ENCODE data around the gene DUS2.
A peak's percentile ranks its signal among the peaks of the same experiment; 100 is the strongest.
"Not testable (repeated sequence)": the region's sequence is repeated elsewhere in the genome, so short reads cannot be mapped to it uniquely, and the experiment has no call there.

Gene DUS2

DNA sequence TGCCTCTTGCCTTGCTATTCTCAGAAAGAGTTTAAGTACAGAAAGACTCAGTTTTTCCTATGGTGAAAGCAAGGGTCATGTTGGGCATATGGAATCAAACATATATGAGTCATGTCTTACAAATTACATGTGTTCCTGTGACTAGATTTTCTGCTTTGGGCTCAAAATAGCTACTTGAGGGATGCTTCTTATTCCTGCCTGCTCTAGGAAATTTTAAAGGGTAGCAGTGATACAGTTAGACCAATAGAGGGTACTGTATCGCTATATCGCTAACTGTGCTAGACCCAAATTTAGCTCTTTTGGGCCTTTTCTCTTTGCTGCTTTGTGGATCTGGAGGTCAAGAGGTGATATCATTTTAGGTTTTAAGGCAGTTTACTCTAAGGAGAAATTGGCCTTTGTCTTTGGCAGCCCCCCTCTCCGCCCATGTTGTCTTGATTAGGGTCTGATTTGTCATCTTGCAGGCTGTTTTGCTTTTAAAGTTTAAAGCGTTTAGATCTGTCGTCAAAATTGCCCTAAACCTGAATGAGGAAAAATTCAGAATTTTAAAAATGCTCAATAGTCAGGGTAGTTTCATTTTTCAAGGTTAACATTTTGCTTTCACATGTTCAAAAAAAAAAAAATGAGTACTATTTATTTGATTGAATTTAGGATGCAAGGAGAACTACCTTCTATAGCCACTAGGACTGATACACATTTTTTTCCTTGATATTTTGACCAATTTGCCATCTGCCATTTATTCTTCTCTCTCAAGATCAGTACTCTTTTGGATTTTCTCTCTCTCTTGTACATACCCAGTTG is 70.9 kb downstream of the DUS2 start:
- no peak for DNase-seq

DNA sequence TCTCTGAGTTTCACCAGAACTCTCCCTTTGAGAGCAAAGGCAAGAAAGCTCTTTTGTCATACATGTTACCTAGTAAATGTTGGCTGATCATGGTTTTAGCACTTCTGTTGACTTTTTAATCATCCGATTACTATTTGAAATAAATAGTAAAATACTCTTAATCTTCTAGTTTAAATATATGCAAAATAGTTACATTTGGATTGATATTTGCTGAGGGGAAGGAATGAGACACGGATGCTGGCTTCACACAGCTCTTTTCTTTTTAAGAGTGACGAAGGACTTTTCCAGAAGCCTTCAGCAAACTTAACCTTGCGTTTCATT is 71.5 kb downstream of the DUS2 start:
- no peak for DNase-seq

DNA sequence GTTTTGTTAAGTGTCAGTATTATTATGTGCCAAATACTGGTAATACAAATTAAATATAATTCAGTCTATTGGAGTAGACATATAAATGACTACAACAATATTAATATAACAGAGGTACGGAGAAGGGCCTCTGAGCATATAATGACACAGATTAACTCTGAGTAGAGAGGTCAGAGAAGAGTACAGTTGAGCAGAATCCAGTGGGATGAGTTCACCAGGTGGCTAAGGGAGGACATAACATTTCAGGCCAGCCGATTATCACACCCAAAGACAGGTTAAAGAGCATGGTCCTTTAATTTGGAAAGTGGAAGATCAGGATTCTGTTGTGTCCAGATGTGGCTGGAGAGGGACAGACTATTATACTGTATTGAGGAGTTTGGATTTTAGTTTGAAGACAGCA is 73.4 kb downstream of the DUS2 start:
- DNase-seq: no peak

DNA sequence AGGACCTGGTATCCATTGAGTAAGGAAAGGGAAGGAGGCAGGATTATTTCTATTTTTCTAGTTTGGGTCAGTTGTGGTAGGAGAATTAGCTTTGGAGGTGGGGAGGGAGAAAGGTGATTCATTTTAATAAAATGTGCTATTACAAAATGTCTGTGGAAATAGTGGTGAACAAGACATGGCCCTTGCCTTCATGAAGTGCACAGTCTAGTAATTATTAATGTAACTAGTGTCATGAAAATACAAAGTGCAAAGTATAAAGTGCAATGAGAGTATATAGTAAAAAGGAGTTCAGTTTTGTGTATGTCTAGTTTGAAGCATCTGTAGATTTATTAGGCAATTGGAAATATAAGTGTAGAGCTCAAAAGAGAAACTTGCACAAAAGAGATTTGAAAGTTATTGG is 74.0 kb downstream of the DUS2 start:
- DNase-seq: no peak

DNA sequence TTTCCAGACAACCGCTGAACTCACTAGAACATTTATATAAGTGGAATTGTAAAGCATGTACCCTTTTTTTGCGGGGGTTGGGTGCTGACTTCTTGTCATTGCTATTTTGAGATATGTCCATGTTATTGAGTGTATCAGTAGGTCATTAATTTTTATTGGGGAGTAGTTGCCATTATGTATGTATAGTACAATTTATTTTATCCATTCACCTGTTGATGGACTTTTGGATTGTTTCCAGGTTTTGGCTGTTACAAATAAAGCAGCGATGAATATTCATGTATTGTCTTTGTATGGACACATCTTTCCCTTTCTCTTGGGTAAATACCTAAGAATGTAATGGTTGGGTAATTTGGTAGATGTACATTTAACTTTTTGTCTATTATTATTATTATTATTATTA is 74.8 kb downstream of the DUS2 start:
- DNase-seq: no peak

DNA sequence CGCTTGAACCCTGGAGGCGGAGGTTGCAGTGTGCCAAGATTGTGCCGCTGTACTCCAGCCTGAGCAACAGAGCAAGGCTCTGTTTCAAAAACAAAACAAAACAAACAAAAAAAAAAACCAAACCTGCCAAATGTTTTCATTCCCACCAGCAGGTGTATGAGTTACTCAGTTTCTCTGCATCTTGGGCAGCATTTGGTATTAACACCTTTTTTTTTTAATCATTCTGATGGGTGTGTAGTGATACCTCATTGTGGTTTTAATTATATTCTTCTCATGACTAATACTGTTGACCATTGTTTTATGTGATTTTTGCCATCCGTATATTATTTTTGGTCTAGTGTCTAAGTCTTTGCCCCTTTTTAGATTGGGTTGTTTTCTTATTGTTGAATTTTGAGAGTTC is 77.4 kb downstream of the DUS2 start:
- no peak for DNase-seq

DNA sequence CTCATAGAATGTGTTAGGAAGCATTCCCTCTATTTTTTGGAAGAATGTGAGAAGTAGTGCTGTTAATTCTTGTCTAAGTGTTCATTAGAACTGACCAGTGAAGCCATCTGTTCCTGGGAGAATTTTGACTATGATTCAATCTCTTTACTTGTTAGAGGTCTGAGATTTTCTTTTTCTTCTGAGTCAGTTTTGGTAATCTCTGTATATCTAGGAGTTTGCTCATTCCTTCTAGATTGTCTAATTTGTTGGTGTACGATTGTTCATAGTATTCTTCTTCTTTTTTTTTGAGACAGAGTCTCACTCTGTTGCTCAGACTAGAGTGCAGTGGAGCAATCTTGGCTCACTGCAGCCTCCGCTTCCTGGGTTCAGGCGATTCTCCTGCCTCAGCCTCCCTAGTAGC is 82.5 kb downstream of the DUS2 start:
- no peak for DNase-seq

DNA sequence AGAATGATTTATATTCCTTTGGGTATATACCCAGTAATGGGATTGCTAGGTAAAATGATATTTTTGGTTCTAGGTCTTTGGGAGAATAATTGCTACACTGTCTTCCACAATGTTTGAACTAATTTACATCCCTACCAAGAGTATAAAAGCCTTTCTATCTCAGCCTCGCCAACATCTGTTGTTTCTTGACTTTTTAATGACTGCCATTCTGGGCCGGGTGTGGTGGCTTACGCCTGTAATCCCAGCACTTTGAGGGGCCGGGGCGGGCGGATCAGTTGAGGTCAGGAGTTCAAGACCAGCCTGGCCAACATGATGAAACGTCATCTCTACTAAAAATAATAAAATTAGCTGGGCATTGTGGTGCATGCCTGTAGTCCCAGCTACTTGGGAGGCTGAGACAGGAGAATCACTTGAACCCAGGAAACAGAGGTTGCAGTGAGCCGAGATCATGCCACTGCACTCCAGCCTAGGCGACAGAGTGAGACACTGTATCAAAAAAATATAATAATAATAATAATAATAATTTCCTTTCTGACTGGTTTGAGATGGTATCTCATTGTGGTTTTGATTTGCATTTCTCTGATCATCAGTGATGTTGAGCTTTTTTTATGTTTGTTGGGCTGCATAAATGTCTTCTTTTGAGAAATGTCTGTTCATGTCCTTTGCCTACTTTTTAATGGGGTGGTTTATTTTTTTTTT is 84.3 kb downstream of the DUS2 start:
- not testable (repeated sequence) for DNase-seq

DNA sequence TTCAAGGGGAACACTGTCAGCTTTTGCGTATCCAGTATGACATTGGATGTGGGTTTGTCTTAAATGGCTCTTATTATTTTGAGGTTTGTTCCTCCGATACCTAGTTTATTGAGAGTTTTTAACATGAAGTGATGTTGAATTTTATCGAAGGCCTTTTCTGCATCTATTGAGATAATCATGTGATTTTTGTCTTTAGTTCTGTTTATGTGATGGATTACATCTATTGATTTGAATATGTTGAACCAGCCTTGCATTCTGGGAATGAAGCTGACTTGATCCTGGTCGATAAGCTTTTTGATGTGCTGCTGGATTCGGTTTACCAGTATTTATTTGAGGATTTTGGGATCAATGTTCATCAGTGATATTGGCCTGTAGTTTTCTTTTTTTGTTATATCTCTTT is 86.1 kb downstream of the DUS2 start:
- not testable (repeated sequence) for DNase-seq

DNA sequence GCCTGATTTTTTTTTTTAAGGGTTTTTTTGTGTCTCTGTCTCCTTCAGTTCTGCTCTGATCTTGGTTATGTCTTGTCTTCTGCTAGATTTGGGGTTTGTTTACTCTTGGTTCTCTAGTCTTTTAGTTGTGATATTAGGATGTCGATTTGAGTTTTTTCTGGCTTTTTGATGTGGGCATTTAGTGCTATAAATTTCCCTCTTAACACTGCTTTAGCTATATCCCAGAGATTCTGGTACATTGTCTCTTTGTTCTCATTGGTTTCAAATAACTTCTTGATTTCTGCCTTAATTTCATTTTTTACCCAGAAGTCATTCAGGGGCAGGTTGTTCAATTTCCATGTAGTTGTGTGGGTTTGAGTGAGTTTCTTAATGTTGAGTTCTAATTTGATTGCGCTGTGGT is 87.5 kb downstream of the DUS2 start:
- not testable (repeated sequence) for DNase-seq

DNA sequence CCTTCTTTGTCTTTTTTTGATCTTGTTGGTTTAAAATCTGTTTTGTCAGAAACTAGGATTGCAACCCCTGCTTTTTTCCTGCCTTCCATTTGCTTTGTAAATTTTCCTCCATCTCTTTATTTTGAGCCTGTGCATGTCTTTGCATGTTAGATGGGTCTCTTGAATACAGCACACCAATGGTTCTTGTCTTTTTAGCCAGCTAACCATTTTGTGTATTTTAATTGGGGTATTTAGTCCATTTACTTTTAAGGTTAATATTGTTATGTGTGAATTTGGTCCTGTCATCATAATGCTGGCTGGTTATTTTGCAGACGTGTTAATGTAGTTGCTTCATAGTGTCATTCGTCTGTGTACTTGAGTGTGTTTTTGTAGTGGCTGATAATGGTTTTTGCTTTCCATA is 88.3 kb downstream of the DUS2 start:
- no peak for DNase-seq

DNA sequence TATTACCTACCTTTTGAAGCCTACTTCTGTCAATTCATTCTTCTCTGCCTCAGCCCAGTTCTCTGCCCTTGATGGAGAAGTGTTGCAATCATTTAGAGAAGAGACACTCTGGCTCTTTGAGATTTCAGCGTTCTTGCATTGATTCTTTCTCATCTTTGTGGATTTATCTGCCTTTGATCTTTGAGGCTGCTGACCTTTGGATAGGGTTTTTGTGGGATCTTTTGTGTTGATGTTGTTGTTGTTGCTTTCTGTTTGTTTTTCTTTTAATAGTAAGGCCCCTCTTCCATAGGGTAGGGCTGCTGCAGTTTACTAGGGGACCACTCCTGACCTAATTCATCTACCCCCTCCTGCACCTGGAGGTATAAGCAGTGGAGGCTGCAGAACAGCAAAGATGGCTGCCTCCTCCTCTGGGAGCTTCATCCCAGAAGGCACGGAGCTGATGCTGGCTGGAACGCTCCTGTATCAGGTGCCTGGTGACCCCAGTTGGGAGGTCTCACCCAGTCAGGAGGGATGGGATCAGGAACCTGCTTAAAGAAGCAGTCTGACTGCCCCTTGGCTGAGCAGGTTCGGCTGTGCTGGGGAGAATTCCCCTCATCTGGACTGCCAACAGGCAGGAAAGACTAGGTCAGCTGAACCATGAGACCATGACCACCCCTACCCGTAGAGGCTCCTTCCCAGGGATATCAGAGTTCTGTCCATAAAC is 90.1 kb downstream of the DUS2 start:
- DNase-seq: no peak

DNA sequence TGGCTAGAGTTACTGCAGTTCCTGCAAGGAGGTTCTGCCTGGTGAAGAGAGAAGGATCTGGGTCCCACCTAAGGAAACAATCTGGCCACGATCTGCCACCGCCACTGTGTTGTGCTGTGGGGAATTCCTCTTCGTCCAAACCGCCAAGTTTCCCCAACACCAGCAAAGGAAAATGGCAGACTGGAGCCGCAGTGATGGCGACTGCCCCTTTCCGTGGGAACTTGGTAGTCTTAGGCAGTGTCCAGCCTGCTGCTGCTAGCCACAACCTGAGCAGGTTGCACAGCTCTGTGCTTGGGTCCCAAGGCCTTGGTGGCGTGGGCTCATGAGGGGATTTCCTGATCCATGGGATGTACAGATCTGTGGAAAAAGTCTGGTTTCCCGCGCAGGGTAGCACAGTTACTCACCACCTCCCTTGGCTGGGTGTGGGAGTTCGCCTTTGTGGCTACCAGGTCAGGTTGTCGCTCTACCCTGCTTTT is 90.7 kb downstream of the DUS2 start:
- no peak for DNase-seq

DNA sequence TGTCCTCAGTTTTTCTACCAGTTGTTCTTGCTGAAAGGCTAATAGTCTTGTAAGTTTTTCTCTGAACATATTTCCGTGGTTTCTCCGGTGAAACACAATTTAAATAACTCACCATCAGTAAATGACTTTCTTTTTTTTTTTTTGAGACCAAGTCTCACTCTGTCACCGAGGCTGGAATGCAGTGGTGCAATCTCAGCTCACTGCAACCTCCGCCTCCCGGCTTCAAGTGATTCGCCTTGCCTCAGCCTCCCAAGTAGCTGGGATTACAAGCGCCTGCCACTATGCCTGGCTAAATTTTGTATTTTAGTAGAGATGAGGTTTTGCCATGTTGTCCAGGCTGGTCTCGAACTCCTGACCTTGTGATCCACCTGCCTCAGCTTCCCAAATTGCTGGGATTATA is 91.9 kb downstream of the DUS2 start:
- not testable (repeated sequence) for DNase-seq

DNA sequence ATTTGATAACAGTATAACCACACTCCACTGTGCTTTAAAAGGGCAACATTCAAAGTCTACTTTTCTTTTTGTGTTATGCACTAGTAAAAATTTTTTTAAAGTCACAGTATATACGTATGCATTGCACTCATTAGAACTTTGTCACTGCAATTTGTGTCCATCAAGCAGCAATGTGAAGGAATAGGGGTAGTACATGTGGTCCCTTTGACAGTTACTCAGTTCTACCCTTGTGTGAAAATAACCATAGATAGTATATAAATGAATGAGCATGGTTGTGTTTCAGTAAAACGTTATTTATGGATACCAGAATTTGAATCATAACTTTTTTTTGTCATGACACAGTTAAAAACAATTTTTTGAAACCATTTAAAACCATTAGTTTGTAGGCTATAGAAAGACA is 92.8 kb downstream of the DUS2 start:
- DNase-seq: no peak

DNA sequence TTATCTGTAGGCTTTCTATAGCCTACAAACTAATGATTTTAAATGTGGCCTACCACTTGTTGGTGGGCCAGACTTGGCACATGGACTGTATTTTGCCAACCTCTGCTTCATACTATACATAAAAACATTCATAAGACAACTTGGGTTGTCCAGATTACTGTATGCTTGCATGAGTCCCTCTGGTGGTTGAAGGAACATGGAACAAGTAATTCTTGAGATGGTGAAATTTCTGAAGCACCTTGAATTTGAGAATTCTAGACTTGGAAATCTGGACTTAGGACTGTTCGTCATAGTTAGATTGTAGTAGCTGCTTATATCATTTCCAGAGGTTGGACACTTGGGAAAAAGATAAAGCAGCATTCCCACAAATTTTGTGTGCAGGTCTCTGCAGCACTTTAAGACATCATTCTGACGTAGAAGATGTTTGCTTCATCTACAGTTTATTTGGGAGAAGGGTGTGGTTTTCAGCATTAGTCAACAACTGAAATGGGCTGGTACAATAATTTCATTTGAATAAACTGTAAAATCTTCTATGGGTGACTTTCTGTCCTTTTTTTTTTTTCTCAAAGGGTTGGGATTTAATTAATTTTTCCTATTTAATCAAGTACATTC is 93.3 kb downstream of the DUS2 start:
- peak; percentile 7 for DNase-seq

DNA sequence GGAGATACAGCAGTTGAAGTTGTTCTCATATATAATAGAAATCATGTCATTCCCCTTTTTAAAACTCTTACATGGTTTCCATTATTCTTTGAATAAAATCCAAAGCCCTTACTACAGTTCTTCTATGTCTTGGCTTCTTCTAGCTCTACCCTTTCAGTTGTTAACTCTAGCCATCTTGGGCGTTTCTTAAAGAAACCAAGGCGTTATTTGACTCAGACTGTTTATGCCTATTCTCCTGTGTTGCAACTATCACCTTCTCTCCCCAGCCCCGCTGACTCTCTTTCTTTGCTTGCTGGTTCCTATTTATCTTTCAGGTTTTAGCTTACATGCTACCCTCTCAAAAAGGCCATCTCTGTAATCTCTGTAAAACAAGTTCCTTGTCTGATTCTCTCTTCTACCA is 94.8 kb downstream of the DUS2 start:
- no peak for DNase-seq

DNA sequence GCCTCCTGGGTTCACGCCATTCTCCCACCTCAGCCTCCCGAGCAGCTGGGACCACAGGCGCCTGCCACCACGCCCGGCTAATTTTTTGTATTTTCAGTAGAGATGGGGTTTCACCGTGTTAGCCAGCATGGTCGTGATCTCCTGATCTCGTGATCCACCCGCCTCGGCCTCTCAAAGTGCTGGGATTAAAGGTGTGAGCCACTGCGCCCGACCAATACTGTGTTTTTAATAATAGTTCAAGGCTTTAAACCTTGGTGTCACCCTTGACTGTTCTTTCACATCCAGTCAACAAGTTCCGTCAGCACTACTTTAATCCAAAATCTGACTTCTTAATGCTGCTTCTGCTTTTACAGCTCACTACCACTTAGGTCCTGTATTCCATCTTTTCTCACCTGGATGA is 95.9 kb downstream of the DUS2 start:
- not testable (repeated sequence) for DNase-seq

DNA sequence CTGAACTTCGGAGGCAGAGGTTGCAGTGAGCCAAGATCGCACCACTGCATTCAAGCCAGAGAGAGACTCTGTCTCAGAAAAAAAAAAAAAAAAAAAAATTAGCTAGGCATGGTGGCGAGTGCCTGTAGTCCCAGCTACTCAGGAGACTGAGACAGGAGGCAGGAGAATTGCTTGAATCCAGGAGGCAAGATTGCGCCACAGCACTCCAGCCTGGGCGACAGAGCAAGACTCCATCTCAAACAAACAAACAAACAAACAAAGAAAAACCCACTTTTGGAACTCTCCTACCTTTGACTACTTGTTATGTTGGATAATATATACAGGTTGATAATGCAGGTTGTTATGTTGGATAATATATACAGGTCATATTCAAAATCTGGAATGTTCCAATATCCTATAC is 97.4 kb downstream of the DUS2 start:
- not testable (repeated sequence) for DNase-seq

DNA sequence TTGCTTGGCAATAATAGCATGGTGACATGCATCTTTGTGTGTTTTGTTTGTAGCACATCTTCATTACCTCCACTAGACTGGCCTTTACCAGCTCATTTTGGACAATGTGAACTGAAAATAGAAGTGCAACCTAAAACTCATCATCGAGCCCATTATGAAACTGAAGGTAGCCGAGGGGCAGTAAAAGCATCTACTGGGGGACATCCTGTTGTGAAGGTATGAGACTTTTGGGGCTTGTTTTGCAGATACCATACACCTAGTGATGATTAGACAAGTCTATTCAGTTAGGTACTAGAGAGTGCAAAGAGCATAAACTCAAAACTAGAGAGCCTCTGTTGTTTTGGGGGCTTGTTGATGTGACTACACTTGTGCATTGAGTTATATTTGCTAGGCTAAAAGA is 103.3 kb downstream of the DUS2 start:
- no peak for DNase-seq

DNA sequence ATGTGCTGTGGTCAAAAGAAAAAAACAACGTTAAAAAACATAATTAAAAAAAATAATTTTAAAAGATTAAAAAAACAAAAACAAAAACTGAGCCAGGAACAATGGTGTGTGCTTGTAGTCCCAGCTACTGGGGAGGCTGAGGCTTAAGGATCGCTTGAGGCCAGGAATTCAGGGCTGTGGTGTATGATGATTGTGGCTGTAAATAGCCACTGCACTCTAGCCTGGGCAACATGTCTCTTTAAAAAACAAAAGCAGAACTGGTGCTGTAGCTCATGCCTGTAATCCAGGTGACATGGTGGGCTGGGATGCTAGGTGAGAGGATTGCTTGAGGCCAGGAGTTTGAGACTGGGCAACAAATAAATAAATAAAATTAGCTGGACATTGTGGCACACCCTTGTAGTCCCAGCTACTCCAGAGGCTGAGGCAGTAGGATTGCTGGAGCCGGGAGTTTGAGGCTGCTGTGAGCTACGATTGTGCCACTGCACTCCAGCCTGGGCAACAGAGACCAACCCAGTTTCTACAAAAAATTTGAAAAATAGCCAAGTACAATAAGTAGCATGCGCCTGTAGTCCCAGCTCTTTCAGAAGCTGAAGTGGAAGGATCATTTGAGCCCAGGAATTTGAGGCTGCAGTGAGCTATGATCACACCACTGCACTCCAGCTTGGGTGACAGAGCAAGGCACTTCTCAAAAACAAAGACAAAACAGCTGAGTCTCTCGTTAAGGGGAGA is 105.7 kb downstream of the DUS2 start:
- no peak for DNase-seq

All from NCI-H82 (cell line).